ENCODE data around the gene TWNK.

DNA sequence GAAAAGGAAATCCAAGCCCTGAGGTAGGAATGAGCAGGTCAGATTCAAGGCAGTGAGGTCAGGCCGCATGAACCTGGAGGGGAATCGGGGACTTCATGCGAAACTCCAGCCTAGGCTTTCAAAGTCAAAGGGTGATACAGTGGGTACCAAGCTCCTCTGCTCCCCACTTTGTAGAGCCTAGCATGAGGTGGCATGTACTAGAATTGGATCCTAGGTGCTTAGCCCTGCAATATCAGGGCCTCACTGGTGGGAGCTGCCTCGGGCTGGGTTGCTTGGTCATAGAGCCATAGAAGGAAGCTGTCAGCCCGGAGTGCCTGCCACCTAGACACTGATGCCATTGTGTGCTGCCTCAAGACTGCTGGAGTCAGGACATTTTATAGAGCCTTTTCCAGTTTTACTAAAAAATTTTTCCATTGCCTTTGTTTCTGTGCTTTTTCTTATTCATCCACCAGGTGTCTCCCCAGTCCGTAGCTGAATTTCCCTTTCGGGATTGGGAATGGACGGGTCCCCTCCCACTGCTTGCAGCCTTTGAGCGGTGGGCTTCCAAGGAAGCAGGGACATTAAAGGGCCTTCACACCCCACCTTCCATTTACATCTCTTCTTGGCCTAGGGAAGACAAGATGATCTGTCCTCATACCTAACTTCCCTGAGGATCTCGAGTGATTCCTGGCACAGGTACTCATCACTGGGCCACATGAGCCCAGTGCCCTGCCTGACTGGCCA lies 6.8 kb downstream of the TWNK start:
- TF ChIP-seq, protein P1, sequence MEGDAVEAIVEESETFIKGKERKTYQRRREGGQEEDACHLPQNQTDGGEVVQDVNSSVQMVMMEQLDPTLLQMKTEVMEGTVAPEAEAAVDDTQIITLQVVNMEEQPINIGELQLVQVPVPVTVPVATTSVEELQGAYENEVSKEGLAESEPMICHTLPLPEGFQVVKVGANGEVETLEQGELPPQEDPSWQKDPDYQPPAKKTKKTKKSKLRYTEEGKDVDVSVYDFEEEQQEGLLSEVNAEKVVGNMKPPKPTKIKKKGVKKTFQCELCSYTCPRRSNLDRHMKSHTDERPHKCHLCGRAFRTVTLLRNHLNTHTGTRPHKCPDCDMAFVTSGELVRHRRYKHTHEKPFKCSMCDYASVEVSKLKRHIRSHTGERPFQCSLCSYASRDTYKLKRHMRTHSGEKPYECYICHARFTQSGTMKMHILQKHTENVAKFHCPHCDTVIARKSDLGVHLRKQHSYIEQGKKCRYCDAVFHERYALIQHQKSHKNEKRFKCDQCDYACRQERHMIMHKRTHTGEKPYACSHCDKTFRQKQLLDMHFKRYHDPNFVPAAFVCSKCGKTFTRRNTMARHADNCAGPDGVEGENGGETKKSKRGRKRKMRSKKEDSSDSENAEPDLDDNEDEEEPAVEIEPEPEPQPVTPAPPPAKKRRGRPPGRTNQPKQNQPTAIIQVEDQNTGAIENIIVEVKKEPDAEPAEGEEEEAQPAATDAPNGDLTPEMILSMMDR (conservative IDR thresholded peaks at IDR 0.05 in 1 of 2, IDR thresholded peaks at IDR 0.05 in 1 of 2; ENCODE audit: extremely low read depth in 1 of 2, insufficient read depth in 1 of 2, low read depth in 1 of 2, low read length in 2 of 2) = peak; percentile 54 to 70
- TF ChIP-seq EZH2 (IDR thresholded peaks at IDR 0.05; ENCODE audit: borderline replicate concordance, low read length) = no peak
